Breast epithelium (tissue), 4 donors: Measurements from ENCODE around the gene MACO1. TPM values are rescaled to one million over a fixed set of nuclear protein-coding genes. Genes with fewer than 3 reads are reported as not detected.

Experiments
- DNase-seq, 2 donors: peaks; one replicate each; pipeline ENCODE4 v3.0.0-alpha.2; 2019; ENCODE audit warnings: low spot score in 2 of 2
- H3K27ac ChIP-seq, 2 donors: fragments of 200-600 bp; sonication (generic) in 1 of 2; one replicate each; pipeline ENCODE4 v1.5.1; 2016 to 2019; ENCODE audit warnings: mild to moderate bottlenecking in 1 of 2
- H3K27me3 ChIP-seq, 2 donors: fragments of 200-600 bp; sonication (generic) in 1 of 2; one replicate each; pipeline versions ENCODE4 v1.5.1 to v1.6.0; 2017 to 2019; ENCODE audit warnings: control low read depth in 1 of 2, mild to moderate bottlenecking in 1 of 2
- H3K36me3 ChIP-seq: fragments of 200-600 bp; one replicate; pipeline ENCODE4 v1.5.1; 2019
- H3K4me1 ChIP-seq, 2 donors: fragments of 200-600 bp; sonication (generic); one replicate each; pipeline ENCODE4 v1.5.1; 2016 to 2019; ENCODE audit warnings: control low read depth in 1 of 2
- H3K4me3 ChIP-seq, 3 donors: fragments of 200-600 bp; sonication (generic); 1 replicate in 2 of 3; 2 replicates in 1 of 3; pipeline ENCODE4 v1.5.1; 2016 to 2019; ENCODE audit warnings: mild to moderate bottlenecking in 3 of 3, moderate library complexity in 2 of 3
- H3K9me3 ChIP-seq, 2 donors: fragments of 200-600 bp; sonication (generic) in 1 of 2; one replicate each; pipeline ENCODE4 v1.5.1; 2016 to 2019; ENCODE audit warnings: control low read depth in 1 of 2
- CTCF ChIP-seq, 3 donors: fragments of 450-650 bp; IDR thresholded peaks; one replicate each; pipeline ENCODE4 v1.5.1; 2016 to 2017; ENCODE audit warnings: antibody characterized with exemption in 3 of 3, mild to moderate bottlenecking in 3 of 3, moderate library complexity in 3 of 3
- POLR2A ChIP-seq: fragments of 450-650 bp; IDR thresholded peaks from one replicate; pipeline ENCODE4 v1.6.1; 2016; ENCODE audit warnings: antibody characterized with exemption, mild to moderate bottlenecking, moderate library complexity
- POLR2AphosphoS5 ChIP-seq, 3 donors: sonication (generic); formaldehyde crosslinking; IDR thresholded peaks; one replicate each; pipeline ENCODE4 v1.6.1; 2017; ENCODE audit warnings: antibody characterized with exemption in 3 of 3
- intact Hi-C: fragments of 100-400 bp; cut with DNase I; formaldehyde crosslinking; loops from one replicate; pipeline ENCODE4 v1.15.1; 2023; ENCODE audit warnings: low total_unique reads
- total RNA-seq, 3 donors: library from RNA; depleted of rRNA; stranded (reverse); fragments of >200 nt; gene quantifications; one replicate each; pipeline ENCODE4 v1.1.0, GENCODE V29; 2016

The MACO1 gene
- total RNA-seq, 3 donors from 2014 or later, result 15.0 to 24.0 (median 17.7) TPM

GRCh38 chr1:25473653-25474225 is 43.0 kb downstream of the MACO1 start:
- no peak for DNase-seq
- intact Hi-C loops, result no loop called here
- no peak overlapping the region for H3K4me3 ChIP-seq
- no peak for TF ChIP-seq POLR2AphosphoS5 (IDR thresholded peaks at IDR 0.05)
- no peak for TF ChIP-seq POLR2A
- TF ChIP-seq CTCF (IDR thresholded peaks at IDR 0.05), result no peak
- H3K4me1 ChIP-seq, result no peaks in the 10 kb centered on the region
- H3K36me3 ChIP-seq, result no peaks in the 10 kb centered on the region
- H3K27ac ChIP-seq, result no peak overlapping the region
- H3K9me3 ChIP-seq, result no peaks in the 10 kb centered on the region
- no peaks in the 10 kb centered on the region for H3K27me3 ChIP-seq

DNA sequence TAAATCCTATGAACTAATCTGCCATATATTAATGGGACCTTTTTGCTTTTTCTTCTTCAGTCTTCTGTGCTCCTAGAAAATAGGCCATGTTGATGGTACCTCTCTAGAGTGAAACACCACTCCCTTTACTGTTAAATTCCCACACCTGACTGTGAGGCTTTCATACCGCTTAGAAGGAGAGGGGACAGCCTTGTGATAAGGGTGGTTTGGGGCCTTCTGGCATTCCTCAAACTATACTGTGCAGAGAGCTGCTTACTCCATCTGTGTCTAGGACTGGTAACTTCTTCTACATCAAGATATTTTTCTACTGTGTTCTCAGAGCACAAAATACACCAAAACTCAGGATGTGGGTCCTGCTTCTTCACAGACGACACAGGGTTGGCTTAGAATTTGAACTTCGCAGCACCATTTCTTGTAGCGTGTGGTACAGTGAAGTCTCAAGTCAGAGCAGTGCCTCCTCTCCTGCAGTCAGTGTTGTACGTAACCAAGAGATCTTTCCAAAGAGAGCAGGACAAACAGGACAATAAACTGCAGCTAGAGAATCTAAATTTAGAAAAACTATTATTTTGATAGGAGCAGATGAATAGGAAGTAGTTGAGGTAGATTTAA is 43.8 kb downstream of the MACO1 start:
- Histone ChIP-seq H3K9me3 (no peaks in the 10 kb centered on the region), H3K4me3 (no peak overlapping the region), H3K36me3 (no peaks in the 10 kb centered on the region), H3K27me3 (no peaks in the 10 kb centered on the region), H3K4me1 (no peaks in the 10 kb centered on the region), H3K27ac (no peak overlapping the region)
- no peak for TF ChIP-seq CTCF (IDR thresholded peaks at IDR 0.05)
- no peak for DNase-seq
- intact Hi-C loops, result no loop called here

- no peak overlapping the region for H3K4me3 ChIP-seq
- no peak for DNase-seq
- no peaks in the 10 kb centered on the region for H3K36me3 ChIP-seq
- H3K27ac ChIP-seq, result peak overlapping the region in 1 of 2 donors; percentile 48
- intact Hi-C loops, result no loop called here
- no peak for TF ChIP-seq POLR2AphosphoS5 (IDR thresholded peaks at IDR 0.05)
- TF ChIP-seq CTCF (IDR thresholded peaks at IDR 0.05), result no peak
- TF ChIP-seq POLR2A, result no peak
- H3K27me3 ChIP-seq, result no peaks in the 10 kb centered on the region
- H3K9me3 ChIP-seq, result no peaks in the 10 kb centered on the region
- no peaks in the 10 kb centered on the region for H3K4me1 ChIP-seq
Observed at GRCh38 chr1:25476186-25477097, 45.7 kb downstream of the MACO1 start.

- intact Hi-C loops, result no loop called here
- DNase-seq, result no peak
- H3K27ac ChIP-seq, result peak overlapping the region; percentile 36 to 84
- no peaks in the 10 kb centered on the region for H3K9me3 ChIP-seq
- no peaks in the 10 kb centered on the region for H3K36me3 ChIP-seq
- H3K4me1 ChIP-seq, result no peaks in the 10 kb centered on the region
- no peaks in the 10 kb centered on the region for H3K27me3 ChIP-seq
- TF ChIP-seq POLR2A (no peak), CTCF (IDR thresholded peaks at IDR 0.05) (no peak), POLR2AphosphoS5 (IDR thresholded peaks at IDR 0.05) (no peak)
- H3K4me3 ChIP-seq, result no peak overlapping the region
Observed at GRCh38 chr1:25477448-25478034, 46.8 kb downstream of the MACO1 start.
